NCI-H82 treated with DMSO at 0.1 percent for 48 hours (cell line): ENCODE data around the gene LRRC15.

ENCODE experiments used
- DNase-seq: peaks from one replicate; lab custom pipeline; 2025; ENCODE audit not compliant: unreplicated experiment; lab: John Stamatoyannopoulos, UW

The LRRC15 gene

DNA sequence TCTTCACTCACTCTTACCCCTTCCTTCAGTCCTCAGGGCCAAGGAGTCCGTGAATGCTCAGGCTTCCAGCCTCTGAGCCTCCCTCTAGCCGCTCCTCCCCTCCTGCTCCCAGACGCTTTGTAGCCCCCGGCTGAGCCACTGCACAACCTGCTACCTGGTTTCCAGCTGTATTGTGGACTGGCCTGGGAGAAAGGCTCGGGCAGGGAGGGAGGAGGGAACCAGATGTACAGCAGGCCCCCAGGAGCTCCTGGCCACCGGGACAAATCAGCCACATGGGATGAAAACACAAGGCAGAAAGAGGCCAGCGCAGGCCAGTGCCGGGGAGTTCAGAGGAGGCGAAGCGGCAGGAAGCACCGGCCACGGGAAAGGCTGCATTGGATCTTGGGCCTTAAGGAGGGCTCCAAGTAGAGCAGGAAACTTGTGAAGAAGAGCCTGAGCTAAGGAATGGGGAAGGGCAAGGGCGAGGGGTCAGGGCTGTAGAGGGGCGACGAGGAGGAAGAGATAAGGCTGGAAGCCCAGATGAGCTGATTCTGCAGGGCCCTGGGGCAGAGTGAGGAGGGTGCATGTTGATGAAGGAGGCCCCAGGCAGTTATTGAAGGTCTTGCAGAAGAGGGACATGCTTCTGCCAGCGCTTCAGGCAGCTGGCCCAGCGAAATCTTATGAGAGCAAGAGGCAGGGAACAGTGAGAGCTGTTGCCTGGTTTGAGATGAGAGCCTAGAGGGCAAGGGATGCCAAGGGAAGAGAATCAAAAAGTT, 32.8 kb downstream of the LRRC15 start:
- DNase-seq, result no peak

DNA sequence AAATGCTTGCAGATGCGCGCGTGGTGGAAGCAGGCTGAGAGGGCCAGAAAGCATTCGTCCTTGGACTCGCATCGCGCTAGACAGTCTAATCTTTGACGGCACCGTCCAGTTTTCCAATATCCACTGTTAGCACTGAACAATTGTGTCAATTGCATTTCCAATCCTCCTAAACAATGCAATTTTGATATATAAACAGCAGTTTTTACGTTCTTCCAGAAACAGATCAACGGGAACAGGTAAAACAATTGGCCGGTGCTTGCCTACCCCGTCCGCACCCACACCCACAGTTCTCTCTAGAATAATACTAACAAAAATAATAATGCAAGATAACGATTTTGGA, 35.6 kb downstream of the LRRC15 start:
- DNase-seq, result no peak

DNA sequence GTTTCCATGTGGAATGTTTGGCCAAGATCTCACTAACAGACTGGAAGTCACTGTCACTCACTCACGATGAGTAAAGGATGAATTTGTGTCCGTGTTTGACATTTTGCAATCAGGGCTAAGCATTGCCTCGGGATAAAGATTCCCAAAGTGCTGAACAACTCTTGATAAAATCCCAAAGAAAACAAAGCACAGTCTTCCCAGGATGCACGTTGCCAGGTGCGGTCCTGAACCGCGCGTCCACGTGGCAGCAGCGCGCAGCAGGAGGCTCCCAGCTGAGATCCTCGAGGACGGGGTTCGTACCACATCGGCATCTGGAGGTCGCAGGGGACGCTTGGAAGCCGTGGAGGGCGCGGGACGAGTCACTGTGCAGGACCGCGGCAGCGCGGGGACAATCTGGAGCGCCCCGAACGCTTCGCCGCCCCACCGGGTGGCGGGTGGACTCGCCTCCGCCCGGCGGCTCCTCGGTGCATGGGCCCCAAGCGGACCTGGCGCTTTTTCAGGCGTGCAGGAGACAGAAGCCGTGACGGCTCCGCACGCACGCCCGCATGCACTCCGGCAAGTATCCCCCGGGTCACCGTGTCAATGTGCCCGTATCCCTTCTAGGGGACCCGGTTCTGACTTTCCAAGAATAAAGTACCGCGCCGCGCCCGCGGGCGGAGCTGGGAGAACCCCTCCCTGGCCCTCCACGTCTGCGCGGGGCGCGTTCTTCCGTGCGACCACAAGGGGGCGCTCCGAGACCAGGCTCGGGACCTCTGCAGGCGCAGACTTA, 36.1 kb downstream of the LRRC15 start:
- DNase-seq, result no peak

DNA sequence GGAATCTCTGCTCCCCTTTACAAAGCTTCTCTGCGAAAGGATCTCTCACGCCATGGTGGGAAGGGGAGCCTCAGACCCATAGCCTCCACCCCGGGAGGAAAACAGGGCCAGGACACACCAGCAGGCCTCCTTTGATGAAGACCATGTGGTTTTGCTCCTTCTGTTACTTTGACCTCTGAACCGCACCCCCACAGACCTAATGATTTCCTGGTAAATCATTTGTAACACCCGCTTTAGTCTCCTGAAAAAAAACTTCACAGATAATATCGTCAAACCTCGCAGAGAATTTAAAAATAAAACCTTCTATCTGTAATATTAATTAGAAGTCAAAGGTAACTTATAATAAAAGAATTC, 36.7 kb downstream of the LRRC15 start:
- no peak for DNase-seq

DNA sequence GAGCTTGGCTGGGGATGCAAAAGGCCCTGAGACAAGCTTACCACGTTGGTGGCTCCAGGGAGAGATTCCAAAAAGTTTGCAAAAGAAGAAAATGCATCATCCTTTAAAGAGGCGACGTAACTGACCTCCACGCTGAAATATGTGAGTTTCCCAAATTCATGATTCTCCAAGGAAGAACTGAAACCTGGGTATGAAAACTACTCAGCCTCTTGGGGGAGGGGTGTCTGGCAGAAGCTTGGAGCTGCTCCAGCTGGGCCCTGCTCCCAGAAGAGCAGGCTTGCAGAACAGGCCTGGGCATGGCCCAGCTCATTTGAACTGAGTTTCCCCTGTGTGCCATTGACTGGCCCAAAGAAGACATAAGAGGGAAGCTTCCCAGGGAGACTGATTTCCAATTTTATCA, 39.0 kb downstream of the LRRC15 start:
- DNase-seq, result no peak

DNA sequence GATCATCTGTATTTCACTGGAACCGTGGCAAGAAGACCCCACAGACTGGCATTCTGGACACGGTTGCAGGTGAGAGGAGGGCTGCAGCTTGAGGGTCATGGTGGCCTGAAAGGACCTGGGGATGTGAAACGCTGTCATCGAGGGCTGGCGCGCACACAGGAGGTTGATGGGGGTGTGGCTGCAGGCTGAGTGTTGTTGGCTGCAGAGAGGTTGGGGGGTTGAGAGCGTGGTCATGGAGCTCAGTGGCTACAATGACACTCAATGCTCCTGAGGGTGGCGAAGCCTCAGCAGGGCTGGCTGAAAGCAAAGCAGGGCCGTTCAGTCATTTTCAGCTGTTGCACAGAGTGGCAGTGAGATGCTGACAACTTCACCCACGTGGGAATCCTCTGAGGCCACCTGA, 39.4 kb downstream of the LRRC15 start:
- no peak for DNase-seq

DNA sequence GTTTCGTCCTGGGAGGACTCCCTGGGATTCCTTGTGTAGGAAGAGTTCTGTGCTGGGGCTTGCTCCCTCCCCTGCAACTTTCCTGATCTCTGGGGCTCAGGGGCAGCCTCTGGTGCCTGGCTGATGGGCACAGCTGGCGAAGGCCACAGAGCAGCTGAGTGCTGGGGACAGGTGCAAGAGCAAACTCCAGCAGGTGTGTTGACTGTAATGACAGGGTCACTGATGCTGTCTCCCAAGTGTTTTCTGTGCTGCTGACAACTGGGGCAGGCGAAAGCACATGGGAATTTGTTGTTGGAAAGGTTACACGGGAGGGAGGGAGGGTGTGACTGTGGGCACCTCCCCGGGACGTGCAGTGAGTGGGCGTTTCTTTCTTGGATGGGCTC, 40.0 kb downstream of the LRRC15 start:
- no peak for DNase-seq

DNA sequence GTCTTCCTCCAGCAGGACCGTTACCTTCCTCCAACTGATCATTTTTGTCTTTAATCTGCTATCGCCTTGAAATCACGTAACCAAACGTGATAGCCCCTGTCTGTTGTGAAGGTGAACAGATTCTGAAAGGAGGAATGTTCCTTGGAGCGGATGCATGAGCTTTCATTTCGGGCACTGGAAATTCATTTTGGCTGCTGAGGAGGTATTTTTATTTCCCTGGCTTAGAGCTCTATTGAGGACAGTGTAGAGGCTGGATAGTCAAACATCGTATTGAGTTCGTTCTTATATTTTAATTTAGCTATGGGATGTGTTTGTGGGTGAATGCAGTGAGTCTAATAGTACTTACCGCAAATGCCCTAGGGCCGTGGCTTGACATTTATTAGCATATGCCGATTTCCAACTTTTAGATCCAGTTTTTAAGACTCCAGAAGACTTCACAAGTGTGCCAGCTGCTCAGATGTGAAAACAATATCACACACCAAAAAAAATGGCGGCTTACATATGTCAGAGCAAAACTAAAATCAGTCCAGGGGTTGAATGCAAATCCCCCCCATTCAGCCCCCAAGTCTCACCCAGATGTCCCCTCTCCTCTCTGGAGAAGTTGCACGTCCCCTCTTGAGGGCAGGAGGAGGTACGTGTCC, 40.5 kb downstream of the LRRC15 start:
- DNase-seq, result no peak

DNA sequence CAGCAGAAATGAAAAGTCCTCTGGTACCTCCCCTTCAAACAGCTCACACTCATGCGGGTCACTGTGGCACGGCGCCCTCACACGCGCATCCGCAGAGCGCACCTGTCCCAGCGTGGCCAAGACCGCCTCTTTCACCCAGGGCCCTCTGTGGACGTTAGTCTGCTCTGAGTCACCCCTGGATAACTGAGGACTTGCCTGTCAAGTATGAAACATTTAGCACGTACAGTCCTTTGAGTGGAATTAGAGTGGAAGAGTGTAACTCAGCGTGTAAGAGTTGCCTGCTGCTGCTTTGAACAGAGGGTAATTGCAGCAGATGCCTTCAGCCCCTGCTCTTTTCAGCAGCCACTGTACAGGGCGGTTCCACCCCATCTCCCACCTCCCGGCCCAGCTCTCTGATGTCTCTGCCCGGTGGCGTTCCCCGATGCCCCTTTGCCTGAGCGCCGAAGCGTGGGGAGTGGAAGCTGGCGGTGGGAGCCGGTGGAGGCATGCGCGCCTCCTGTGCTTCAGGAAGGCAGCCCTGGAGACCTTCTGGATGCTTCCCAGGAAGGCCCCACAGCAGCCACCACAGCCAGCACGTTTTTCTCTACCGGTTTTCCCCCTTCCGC, 41.4 kb downstream of the LRRC15 start:
- DNase-seq, result no peak

DNA sequence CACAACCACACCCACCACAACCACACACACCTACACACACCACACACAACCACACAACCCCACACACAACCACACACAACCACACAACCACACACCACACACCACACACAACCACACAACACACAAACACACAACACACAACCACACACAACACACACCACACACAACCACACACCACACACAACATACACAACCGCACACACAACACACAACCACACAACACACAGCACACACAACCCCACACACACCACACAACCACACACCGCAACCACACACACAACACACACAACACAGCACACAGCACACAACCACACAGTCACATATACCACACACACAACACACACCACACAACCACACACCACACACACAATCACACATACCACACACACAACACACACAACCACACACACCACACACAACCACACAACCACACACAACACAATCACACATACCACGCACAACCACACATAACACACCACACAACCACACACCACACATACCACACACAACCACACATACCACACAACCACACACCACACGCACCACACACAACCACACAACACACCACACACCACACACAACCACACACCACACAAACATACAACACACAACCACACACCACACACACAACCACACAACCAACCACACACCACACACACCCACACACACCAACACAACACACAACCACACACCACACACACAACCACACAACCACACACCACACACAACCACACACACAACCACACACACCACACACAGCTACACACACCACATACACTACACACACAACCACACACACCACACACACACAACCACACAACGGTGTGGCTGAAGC, 42.1 kb downstream of the LRRC15 start:
- DNase-seq, result no peak

DNA sequence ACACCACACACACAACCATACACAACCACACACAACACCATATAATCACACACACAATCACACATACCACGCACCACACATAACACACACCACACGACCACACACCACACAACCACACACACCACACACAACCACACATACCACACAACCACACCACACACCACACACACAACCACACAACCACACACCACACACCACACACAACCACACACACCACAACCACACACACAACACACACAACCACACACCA, 42.6 kb downstream of the LRRC15 start:
- DNase-seq, result no peak

DNA sequence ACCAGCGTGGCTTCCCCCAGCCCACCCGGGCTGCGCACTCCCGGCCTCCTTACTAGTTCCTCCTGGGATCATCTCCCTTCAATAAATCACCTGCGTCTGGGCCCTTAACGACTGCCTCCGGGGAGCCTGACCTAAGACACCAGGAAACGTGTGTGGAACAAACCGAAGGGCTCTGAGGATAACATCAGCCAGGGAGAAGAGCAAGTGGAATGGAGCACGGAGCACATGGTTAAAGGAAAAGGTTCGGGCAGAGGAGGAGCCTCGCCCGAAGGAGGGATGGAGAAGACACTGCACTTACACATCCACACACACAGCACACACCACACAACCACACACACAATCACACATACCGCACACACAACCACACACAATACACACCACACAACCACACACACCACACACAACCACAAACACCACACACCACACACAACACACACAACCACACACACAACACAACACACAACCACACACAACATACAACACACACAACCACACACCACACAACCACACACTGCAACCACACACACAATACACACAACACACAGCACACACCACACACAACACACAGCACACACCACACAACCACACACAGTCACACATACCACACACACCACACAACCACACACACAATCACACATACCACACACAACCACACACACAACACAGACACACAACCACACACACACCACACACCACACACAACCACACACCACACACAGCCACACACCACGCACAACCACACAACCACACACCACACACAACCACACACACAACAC, 43.2 kb downstream of the LRRC15 start:
- no peak for DNase-seq

DNA sequence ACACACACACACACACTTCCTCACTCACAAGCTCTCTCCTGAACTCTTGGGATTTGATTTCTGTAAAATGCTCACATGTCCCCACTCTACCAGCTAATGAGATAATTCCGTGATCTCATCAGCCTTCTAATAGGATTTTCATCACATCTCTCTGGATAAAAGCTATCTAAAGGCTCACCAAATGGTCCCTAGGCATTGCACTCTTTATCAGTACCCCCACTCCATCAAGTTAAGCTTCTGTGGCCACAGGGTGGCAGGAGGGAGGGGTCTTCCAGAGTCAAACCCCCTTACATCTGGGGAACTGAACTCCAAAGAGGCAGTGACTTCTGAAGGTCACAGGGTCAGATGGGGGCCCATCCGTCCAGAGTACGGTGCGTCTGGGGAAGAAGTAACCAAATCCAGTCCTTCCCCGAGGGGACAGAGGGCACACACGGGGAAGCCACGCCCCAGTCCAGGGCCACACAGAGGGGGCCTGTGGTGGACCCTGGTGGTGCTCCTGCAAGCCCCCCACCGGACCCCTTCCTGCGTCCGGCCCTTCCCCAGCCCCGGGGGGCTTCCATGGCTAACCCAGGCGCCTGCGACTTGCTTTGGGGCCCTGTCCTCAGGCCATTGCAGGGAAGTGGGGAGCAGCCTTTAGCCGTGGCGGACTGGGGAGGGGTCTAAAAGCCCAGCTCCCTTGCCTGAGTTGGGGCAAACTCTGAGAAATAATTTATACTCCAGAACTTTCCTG, 44.0 kb downstream of the LRRC15 start:
- no peak for DNase-seq

DNA sequence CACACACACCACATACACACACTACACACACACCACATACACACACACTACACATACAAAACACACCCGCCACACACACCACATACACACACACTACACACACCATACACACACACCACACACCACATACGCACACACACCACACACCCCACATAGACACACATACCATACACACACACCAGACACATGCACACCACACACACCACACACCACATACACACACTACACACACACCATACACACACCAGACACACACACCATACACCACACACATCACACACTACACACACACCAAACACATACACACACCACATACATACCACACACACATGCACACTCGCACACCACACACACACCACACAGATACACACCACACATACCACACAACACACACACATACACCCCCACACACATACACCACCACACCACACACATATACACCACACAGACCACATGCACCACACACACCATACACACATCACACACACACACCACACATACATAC, 44.7 kb downstream of the LRRC15 start:
- DNase-seq, result no peak

DNA sequence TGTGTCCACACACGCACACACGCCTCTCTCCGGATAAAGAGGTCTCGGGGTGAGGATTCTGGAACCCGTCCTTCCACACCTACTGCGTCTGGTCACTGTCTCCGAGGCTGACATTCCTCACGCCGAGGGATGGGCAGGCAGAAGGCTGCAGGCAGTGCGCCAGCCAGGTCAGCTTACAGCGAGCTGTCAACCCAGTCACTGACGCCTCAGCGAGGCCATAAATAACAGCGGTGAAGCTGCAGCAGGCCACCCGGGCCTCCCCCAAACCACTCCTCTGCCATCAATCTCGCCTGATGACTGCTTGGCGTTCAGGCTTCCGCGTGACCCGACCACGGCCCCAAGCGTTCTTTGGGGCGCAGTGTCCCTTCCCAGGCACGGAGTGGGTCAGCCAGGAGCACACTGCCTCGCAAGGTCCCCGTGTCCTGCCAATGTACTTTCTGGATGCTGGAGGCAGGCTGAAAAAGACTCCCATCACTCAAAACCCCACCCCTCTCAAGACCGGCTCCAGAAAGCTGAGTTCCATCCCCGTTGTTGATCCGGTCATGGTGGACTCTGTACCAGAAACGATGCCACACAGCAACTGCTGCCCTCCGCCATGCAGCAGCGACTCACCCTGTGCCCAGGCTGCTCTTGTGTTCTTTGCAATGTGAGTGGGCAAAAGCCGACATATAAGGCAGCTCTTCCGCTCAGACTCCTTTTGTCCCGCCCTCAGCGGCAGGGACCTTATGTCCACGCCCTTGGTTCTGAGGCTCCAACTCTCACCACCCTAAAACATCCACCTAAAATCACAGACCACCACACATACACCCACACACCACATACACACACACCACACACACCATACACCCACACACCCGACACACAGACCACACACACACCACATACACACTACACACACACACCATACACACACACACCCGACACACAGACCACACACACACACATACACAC, 45.5 kb downstream of the LRRC15 start:
- DNase-seq, result no peak

DNA sequence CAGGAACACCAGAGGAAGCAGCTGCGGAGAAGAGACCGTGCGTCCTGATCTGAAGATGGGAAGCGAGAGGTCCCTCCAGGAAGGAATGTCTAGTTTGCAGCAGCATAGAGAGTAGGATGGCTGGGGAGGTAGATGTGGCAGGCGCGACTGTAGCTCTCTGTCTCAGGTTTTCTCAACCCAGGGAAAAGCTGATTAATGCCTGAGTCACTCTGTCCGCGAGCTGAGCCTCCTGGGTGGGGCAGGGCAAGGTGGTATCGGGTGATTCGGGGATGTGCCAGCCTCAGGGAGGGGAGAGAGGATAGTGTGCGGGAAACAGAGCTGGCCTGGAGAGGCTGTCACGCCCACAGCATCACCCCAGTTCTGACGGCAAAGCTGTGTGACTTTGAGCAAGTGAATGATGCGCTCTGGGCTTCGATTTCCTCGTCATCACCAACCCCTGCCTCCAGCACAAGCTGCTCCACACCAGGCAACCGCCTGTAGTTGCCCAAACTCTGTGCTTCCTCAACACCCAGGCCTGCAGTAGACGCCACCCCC, 46.8 kb downstream of the LRRC15 start:
- no peak for DNase-seq

DNA sequence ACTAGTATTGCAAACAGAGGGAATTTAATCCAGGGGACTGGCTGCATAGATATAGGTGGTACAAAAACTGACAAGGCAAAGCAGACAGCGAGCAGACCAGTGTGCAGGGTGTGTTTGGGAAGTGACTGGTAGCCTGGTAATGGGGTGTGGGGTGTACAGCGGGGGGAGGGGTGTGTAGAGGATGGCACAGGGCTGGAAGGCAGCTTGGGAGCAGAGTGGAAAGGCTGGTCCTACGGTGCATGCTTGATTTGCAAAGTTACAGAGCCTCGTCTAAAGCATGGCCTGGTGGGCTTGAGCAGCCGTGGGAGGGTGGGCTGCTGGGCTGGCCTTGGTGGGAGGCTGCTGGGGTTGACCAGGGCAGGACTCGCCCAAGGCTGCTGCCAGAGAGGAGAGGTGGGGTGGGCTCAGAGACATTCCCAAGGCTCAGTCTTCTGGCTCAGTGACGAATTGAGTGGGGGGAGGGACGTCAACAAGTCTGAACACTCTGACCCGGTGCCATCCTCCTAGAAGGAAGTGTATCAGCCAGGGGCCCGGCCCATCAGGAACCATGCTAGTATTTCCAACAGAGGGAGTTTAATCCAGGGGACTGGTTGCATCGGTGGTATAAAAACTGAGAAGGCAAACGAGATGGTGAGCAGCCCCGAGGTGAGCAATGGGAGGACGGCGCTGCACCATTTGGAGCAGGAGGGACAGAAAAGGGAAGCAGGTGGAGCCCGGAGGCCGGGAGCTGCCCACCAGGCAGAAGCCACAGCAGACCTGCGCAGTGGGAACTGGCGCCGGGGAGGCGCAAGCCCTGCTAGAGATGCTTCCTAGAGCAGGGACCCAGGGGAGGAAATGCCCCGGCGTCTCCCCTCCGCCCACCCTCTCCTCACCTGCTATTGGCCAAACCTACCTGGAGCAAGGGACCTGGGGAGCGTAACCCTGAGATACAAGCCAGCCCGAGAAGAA, 47.6 kb downstream of the LRRC15 start:
- no peak for DNase-seq
